CD4-positive, alpha-beta T cell treated with Interleukin-21 for 1 hour (primary cell): Measurements from ENCODE around the gene SLC35A2.

Experiments
- DNase-seq: peaks from one replicate; pipeline ENCODE4 v3.0.0-alpha.2; 2020

Gene SLC35A2

DNA sequence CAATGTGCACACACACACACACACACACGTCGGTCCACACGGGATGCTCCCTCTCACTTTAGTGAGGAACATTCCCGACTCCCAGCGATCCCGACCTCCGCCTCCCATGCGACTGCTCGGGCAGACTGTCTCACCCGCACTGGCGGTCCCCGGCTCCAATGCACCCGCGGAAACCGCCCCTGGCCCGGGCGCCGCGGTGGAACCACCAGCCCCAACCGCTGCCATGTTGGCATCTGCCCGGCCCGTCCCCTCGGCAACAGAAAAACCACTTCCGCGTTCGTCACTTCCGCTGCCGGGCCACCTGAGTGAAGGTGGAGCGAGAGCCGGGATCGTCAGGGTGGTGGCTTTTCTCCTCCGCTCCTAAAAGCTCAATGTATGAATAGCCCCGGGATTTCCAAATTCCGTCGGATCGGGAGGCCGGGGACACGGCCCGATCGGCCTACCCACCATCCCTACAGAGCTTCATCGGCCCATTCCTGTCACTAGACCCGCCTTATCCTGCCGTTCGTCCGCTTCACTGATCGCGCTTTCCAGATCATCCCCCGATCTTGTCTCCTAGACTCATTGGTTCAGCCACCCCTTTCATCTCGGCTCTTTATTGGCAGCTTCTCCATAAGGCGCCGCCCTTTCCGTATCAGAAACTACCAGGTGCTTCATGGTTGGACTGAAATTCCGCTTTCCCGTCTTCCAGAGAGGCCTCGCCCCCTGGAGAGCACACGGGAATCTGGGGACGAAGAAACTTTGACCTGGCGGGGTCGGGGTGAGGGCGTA lies at the start of gene SLC35A2:
Gene SLC35A2 (minus strand): TSS at position 235 of the 771 bp plus-strand sequence. CDS start 10 bp downstream, at position 225.
- peak; percentile 90 for DNase-seq

DNA sequence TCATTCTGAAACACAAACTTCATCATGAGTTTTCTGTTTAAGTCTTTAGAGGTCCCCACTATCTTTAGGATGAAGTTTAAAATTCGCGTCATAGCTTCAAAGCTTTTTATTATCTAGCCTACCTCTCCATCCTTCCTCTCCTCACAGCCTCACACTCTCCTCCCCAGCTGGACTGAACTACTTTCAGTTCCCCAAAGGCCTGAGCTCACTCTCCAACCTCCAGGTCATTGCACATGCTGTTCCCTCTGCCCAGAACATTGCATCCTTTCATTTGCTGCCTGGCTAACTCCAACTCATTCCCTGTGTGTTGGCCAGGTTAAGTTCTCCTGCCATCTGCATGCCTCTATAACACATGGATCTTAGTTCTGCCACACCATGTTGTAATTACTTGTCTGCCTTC lies 48.8 kb upstream of the SLC35A2 start:
- DNase-seq: no peak

DNA sequence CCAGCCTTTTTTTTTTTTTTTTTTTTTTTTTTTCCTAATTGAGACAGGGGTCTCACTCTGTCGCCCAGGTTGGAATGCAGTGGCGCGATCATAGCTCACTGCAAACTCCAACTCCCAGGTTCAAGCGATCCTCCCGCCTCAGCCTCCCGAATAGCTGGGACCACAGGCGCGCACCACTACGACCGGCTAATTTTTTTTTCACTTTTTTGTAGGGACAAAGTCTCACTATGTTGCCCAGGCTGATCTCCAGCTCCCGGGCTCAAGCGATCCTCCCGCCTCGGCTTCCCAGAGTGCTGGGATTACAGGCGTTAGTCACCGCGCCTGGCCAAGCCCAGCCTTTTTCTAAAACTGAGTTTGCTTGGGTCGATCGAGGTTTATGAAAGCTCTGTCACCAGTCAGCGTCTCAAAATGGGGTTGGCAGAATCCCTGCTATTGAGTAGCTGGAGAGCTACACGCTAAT lies 47.2 kb upstream of the SLC35A2 start:
- DNase-seq: peak; percentile 34

DNA sequence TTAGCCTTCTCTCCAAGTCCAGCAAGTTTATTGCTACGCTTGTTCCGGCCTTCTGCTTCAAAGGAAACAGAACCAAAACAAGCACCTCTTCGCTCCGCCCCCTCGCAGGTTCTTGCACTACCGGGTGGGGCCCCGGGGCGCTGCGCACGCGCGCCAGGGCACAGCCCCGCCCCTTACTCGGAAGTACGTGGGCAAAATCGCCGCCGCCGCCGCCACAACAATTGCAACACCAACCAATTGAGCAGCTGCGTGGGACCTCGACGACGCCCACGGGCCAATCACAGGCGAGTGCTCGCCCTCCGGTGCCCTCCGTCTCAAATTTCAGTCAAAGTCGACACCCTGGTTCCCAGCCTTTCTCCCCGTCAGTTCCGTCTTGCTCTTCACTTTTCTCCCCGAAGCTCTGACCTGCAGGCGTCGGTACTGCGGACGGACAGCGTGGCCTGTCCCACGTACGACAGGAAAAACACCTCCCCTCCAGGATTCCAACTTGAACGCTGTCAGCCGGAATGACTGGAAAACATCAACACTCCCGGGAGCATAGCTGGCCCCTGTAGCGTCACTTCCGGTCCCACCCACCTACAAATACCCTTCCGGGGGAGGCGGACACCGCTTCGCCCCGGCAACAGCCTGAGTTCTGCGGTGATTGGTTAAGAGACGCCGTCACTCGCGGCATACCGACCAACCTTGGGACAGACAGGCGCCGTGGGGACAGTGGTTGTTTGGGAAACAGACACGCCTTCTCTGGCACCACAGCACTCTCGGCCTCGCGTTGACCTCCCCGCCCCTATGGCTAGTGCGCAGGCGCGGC lies 46.6 kb upstream of the SLC35A2 start:
- peak; percentile 97 for DNase-seq

DNA sequence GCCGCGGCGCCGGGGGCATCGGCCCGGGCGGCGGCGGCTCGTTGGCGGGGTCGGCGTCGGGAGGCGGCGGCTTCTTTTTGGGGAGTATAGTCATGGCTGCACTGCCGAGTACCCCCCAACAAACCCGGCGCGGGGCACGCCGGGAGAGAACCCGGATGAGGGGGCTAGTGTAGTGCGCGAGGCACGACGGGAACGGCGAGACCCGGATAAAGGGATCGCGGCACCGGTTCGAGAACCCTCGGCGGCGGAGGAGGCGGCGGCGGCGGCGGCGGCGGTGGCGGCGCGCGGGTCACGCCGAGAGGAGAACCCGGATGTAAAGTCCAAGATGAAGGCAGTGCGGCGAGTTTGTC lies 46.0 kb upstream of the SLC35A2 start, which contains the start of gene OTUD5:
Gene OTUD5 (minus strand): TSS at position 131 of the 350 bp plus-strand sequence. CDS start 37 bp downstream, at position 94.
- DNase-seq: peak; percentile 84

DNA sequence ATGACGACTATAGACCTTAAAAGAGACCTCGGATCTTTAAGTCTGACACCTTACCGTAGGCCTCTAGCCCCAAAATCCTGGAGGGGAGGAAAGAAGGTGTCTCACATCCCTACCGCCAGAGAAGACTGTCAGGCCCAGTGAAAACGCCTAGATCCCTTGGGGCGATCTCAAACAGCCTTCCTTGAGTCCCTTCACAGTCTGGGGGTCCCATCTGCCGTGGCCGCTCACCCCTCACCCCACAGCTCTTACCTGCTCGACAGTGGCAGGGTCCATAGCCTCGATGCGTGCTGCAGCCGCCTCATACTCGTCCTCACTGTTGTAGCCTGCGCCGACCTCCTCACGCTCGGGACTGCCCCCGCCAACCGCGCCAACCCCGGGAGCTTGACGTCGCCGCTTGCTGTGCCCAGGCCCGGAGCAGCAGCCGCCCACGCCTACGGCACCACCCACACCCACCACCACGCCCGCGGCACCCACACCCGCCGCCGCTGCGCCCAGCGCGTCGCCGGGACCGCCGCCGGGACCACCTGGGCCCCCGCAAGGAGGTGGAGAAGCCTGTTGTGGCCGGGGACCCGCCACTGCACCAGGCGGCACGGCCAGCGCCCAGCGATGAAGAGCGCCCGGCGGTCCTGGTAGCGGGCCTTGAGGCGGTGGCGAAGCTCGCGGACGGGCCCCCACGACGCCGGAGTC lies 45.4 kb upstream of the SLC35A2 start:
- DNase-seq: peak; percentile 69

DNA sequence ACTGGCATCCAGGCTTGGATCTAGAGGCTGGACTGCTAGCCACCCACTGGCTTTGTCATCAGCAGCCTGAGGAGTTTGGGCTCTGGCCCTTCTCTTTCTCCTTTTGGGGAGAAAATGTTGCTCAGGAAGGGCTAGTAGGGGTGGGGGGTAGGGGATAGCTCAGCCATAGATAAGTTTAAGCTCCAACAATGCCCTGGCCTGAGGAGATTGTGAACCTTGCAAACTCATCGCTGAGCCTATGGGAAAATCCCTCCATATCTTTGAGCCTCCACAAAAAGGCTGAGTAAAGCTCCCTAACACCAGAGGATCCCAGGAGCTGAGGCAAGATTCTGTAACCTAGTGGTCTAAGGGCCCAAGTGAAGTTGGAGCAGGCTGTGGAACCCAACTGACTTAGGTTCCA lies 37.1 kb upstream of the SLC35A2 start:
- DNase-seq: no peak

DNA sequence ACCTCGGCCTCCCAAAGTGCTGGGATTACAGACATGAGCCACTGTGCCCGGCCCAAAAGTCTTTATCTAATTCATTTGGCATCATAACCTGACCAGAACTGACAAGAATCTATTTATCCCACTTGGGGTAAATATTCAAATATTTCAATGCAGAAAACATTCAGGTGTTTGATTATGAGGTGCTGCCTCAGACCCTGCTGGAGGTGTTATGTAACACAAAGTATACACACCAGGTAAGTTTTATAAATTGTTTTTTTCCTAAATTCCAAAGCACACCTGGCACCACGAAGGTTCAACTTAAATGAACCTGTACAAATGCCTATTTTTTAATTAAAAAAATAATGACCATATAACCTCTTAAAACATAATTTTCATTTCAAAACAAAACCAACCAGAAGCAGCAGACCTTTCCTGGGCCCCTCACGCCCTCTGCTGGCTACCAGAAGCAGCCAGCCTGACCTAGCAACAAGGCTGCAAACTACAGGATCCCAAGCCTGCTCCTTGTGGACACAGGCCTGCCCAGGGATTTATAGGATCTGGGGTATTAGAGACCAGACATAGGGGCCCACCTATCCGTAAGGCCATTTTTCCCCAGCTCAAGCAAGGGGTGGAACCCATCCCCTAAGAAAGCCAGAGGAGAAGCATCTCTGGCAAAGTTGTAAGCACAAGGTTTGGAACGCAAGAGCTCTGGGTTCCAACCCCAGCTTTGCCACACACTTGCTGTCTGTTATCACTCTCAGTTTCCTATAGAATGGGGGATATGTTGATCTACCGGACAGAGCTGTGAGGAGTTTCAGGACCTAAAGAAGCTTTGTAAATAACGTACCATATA lies 34.3 kb upstream of the SLC35A2 start:
- peak; percentile 67 for DNase-seq

DNA sequence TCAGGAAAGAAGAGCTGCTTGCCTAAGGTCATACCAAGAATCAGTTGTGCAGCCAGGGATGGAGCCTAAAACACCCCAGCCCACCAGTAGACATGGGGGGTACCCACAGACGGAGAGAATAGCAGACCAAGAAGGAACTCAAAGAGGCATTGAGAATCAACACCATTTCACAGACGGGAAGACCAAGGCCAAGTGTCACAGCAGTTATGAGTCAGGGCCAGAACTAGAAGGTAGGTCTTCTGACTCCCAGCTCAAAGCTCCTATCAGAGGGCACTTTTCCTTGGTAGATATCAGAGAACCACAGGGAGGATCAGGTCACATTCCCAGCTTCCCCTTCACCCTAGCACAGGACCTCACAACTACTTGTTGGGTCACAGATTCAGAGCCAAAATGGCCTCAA lies 31.4 kb upstream of the SLC35A2 start:
- DNase-seq: no peak

DNA sequence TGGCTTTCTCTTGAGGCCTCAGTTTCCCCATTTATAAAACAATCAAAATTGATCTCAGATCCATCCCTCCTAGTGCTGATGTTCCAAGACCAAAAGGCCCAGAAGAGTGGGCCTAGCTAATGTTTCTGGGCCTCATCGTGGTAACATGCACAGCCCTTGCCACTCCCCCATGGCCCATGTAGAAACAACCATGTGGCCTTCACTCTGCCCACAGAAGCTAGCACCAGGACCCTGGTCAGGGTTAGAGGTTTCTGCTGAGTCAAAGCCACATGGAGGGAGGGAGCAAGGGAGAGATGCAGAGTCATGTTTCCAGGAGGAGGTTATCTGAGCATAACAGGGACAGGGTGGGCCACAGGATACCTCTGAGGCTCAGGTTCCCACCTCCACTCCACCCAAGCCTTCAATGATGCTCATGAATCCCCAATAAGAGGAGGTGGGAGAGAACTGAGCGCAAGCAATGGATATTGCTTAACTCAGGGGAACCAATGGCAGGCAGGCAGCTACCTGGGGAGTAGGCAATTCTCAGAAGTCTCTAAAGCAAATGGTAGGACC lies 29.0 kb upstream of the SLC35A2 start:
- DNase-seq: peak; percentile 24

DNA sequence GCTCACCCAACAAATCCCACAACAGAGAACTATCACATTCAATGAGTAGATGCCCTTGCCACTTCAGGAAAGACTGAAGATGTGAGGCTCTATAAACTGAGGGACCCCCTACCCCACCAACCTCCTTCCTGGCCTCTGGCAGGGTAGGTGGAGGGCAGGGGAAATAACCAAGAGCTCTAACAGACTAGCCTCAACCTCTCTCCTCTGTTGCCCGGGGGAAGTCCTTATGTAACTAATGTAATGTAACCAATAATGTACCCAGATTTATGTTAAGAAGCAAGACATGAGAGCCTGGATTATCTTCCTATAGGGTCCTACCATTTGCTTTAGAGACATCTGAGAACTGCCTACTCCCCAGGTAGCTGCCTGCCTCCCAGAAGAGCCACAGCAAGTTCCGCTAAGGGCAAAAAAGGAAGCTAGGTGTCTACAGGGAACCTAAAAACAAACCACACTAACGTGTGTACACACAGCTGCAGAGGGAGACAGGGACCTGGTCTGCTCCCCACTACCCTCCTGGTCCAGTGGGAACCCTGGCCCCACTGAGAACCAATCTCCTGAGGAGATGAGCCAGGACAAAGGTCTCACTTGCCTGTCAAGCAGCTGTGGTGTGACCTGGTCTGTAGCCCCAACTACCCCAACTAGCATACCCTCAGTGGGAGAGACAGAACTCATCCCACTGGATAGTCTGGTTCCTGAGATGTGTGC lies 28.2 kb upstream of the SLC35A2 start:
- peak; percentile 67 for DNase-seq

DNA sequence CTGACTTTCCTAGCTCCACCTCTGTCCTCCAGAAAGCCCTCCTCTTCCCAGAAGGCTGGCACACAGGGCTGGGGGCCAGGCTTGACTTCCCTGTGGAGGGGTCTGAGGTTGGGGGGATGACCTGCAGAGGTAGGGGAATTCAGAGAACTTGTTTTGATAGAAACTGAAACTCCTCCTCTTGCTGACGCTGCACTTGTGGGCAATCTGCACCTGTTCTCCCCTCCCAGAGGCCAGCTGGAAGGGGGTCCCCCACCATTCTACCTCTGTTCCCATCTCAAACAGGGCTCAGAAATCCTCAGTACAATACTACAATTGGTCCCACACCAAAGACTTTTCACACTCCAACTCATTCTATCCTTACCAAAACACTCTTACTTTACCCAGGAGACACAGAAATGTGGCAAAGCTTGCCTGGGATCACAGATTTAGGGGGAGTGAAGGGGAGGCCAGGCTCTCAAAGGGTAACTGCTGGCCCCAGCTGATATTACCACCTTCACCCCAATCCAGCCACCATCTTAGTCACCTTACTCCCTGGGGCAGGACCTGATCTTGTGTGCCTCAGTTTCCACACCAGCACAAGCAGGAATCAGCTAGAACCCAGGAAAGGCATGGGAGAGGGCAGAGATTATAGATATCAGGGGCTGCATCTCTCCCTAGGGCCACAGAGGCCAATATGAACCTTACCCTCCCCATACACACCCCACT lies 27.4 kb upstream of the SLC35A2 start:
- peak; percentile 93 for DNase-seq

DNA sequence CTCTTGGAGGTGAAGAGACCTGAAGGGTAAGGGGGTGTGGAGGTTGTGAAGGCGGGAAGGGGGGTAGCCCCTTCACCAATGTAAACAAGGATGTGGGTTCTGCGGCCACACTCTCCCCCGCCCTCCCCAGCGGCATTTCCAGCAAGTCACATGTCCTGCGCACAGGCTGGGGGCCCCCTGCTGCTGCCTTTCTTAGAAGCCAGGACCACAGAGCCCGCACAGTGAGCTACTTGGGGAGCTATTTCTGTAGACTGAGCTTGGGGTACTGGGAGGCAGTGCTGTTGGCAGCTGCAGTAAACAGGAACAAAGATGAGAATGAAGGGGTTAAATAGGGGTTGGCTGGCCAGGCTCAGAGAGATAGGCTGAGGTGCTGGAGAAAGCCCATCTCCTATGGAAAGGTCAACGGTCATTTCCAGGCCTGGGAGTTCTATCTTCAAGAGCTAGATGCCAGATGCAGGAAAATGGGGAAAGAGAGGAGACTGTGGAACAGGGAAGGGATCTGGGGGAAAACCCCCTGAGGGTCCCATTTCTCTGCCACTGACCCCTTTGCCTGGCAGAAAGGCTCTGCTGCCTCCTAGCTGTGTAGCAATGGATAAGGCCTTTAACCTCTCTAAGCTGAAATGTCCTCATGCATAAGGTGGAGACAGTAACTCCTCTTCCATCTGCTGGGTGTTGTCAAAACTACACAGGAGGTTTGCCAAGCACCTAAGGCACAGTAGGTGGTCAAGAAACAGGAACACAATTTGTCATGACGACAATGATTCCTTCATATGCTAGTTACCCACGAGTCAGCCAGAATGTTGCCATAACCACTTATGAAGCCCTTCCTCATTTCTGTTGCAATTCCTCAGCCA lies 25.8 kb upstream of the SLC35A2 start:
- DNase-seq: peak; percentile 95

DNA sequence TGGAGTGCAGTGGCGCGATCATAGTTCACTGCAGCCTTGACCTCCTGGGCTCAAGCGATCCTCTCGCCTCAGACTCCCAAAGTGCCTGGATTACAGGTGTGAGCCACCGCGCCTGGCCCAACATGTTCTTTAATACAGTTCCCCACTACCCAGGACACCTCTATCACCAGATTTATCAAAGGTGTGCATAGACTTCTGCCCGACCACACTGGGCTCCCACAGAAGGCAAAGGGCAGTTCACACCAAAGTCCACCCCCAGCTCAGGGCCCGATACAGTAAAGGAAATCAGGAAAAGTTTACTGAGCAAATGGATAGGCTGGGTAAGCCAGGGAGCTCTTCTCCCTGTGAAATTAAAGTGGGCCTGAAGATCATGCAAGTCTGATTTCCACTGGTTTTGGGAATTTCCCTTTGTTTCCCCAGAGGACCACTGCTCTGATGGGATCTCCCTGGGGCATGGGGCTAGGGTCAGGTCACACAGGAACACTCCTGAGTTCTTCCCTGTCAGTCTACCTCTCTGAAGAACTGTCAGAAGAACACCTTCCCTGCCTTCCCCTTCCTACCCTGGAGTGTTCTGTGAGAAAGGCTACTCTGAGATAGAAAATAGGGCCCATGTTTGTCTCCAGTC lies 25.1 kb upstream of the SLC35A2 start:
- DNase-seq: no peak

DNA sequence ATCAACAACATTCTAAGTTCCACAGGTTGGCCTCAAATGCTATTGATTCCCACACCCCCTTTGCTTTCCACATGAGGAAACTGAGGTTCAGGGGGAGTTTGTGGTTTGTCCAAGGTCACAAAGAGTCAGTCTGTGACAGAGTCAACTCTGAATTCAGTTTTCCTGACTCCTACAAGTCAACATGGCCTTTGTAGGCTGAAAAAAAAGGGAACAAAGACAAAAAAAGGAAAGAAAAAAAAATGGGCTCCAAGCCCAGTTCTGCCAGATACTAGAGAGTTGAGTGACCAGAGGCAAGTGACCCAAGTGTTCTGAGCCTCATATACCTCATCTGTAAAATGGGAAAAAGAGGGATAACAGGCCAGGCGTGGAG lies 23.8 kb upstream of the SLC35A2 start:
- DNase-seq: no peak

DNA sequence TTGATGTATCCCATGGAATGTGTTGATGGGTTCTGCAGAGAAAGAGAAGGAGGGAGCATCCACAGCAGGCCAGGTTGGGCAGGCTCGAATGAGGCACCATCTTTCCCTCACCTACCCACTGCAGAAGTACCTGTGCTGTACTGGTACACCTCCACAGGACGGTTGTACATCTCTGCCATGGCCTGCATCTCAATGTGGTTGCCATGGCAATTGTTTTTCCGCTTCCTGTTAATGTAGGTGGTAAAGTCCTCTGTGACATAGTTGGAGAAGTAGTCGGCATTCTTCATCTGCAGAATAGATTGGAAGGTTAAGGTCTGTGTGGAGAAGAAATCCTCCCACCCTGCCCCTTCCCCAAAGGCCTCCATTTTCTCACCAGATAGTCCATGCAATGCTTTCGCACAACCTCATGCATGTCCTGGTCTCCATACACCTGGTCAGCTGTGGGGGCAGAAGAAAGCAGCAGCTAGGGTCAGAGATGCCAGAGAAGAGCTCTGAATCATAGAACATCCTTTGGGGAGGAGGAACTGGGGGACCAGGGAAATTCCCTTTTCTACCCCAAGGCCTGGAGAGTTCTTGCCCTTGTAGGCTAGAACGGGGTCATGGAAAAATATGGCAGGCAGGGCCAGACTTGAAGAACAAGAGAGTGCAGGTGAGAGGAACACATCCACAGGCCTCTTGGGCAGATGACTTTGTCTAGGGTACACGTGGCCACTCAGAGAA lies 23.3 kb upstream of the SLC35A2 start:
- DNase-seq: peak; percentile 84

DNA sequence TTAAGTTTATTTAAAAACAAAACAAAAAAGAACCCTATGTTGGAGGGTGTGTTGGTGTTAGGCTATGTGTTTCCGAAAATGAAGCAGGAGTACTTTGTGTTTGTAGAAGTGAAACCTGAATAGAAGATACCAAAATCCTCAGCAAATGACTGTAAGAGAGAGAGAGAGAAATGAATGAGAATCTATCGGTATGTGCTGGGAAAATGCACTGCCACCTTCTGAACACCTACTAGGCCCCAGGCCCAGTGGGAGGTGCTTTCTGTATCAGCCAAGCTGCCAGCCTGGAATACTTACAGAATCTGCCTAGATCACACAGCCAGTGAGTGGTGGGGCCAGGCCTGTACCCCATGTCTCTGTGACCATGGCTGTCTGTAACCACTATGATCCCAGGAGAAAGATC lies 22.3 kb upstream of the SLC35A2 start:
- DNase-seq: no peak

DNA sequence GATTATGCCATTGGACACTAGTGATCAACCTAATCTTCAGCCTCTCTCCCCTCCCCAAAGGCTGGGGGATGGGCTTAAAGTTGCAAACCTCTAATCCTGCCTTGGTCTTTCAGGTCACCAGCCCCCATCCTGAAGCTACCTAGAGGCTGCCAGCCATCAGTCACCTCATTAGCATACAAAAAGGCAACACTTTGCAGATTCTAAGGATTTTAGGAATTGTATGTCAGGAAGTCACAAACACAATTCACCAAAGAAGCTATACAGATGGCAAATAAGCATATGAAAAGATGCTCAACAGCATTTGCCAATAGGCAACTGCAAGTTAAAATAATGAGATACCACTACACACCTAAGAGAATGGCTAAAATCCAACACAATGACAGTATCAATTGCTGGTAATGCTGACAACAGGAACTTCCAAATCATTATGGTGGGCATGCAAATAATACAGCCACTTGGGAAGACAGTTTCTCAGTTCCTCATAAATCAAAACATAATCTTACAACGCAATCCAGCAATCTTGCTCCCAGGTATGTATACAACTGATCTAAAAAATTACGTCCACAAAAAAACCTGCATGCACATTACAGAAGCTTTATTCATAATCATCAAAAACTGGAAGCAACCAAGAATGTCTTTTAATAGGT lies 16.4 kb upstream of the SLC35A2 start:
- DNase-seq: no peak
